Uterus (tissue), 2 donors: ENCODE results near the gene ZRSR2.

Experiments used
- POLR2A ChIP-seq, 2 donors: fragments of 450-650 bp; IDR thresholded peaks; one replicate each; pipeline ENCODE4 v1.6.1; 2016; ENCODE audit warnings: antibody characterized with exemption in 2 of 2, mild to moderate bottlenecking in 1 of 2, moderate library complexity in 1 of 2
- TF ChIP-seq, protein P1 (sequence below), 4 experiments: fragments of 200-600 bp in 2 of 4; fragments of 450-650 bp in 2 of 4; sonication (generic) in 2 of 4; IDR thresholded peaks; one replicate each; pipeline ENCODE4 v1.5.1; 2016 to 2019; ENCODE audit warnings: antibody characterized with exemption in 4 of 4, mild to moderate bottlenecking in 2 of 4, moderate library complexity in 1 of 4

DNA sequence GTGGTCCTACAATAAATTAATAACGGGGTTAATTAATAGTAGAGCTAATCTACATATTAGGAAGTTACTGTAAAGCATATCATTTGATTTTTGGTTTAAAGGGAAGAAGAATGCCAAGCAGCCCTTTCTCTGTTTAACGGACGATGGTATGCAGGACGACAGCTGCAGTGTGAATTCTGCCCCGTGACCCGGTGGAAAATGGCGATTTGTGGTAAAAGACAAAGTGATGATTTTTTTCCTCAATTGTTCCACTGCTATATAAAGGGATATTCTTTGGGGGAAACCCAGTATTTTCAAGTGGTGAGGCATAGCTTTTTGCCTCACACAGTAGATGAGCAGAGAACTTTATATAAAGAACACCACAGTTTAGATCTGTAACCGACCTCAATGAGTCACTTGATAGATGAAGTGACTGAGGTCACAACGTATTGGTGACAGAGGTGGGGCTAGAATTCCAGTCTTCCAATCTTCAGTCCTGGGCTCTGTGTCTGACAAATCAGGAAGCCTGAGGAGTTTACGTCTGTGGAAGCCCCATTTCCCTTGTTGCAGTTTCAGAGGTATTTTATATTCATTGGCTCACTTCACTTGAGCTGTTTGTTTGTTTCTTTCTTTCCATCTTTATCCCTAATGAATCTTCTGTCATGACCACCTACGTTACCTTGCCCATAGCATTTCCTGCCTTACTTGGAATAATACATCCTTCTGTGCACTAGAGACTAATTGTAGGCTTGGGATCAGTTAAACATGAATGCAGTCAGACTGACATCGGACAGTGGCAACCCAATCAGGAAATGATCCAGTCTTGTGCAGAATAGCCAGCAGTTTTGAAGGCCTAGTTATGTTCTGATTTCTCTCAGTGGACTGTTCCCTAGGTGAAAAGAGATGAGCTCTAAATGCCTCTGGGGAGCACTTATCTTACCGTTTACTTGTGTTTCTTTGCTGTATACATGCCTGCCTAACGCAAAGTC, 30.1 kb downstream of the ZRSR2 start:
- TF ChIP-seq, protein P1, sequence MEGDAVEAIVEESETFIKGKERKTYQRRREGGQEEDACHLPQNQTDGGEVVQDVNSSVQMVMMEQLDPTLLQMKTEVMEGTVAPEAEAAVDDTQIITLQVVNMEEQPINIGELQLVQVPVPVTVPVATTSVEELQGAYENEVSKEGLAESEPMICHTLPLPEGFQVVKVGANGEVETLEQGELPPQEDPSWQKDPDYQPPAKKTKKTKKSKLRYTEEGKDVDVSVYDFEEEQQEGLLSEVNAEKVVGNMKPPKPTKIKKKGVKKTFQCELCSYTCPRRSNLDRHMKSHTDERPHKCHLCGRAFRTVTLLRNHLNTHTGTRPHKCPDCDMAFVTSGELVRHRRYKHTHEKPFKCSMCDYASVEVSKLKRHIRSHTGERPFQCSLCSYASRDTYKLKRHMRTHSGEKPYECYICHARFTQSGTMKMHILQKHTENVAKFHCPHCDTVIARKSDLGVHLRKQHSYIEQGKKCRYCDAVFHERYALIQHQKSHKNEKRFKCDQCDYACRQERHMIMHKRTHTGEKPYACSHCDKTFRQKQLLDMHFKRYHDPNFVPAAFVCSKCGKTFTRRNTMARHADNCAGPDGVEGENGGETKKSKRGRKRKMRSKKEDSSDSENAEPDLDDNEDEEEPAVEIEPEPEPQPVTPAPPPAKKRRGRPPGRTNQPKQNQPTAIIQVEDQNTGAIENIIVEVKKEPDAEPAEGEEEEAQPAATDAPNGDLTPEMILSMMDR (IDR thresholded peaks at IDR 0.05) = no peak
- TF ChIP-seq POLR2A (IDR thresholded peaks at IDR 0.05) = no peak
